Activated CD8-positive, alpha-beta memory T cell treated with anti-CD3 and anti-CD28 coated beads, Interleukin-2, amount 10 ng/mL, durations not matched to agents 7 days and 5 days (primary cell): Measurements from ENCODE around the gene INPP5B. TPM values are rescaled to one million over a fixed set of nuclear protein-coding genes. Genes with fewer than 3 reads are reported as not detected.
"Not testable (repeated sequence)": the region's sequence is repeated elsewhere in the genome, so short reads cannot be mapped to it uniquely, and the experiment has no call there.

Experiments
- ATAC-seq: fragments of 150-1000 bp; cut with Tn5 transposase; one replicate; pipeline ENCODE4 v1.10.0; 2021; ENCODE audit warnings: moderate library complexity
- CTCF ChIA-PET: fragments of 350-600 bp; sonication (Branson Sonifier 250); formaldehyde crosslinking; loops from one replicate; lab custom pipeline; 2021; ENCODE audit warnings: antibody characterized with exemption; lab: Charles Lee
- DNase-seq: peaks from one replicate; pipeline ENCODE4 v3.0.0-alpha.2; 2020
- H3K27ac Mint-ChIP-seq: one replicate; pipeline ENCODE4 v1.8.0; 2021; ENCODE audit warnings: mild to moderate bottlenecking, mixed read lengths
- H3K27me3 Mint-ChIP-seq: one replicate; pipeline ENCODE4 v1.8.0; 2021; ENCODE audit warnings: mixed read lengths
- H3K36me3 Mint-ChIP-seq: one replicate; pipeline ENCODE4 v1.8.0; 2021; ENCODE audit warnings: mild to moderate bottlenecking, mixed read lengths
- H3K4me1 Mint-ChIP-seq: one replicate; pipeline ENCODE4 v1.8.0; 2021; ENCODE audit warnings: mixed read lengths
- H3K4me3 Mint-ChIP-seq: one replicate; pipeline ENCODE4 v1.8.0; 2021; ENCODE audit warnings: mild to moderate bottlenecking, moderate library complexity, mixed read lengths
- H3K9me3 Mint-ChIP-seq: one replicate; pipeline ENCODE4 v1.8.0; 2022; ENCODE audit warnings: low read depth, mixed read lengths
- total RNA-seq, 2 experiments: library from RNA; stranded (reverse); gene quantifications; one replicate each; pipeline ENCODE4 v1.2.3, GENCODE V29; 2021

The INPP5B gene
- total RNA-seq: 10 to 100 TPM; 37.6 to 39.9 TPM

DNA sequence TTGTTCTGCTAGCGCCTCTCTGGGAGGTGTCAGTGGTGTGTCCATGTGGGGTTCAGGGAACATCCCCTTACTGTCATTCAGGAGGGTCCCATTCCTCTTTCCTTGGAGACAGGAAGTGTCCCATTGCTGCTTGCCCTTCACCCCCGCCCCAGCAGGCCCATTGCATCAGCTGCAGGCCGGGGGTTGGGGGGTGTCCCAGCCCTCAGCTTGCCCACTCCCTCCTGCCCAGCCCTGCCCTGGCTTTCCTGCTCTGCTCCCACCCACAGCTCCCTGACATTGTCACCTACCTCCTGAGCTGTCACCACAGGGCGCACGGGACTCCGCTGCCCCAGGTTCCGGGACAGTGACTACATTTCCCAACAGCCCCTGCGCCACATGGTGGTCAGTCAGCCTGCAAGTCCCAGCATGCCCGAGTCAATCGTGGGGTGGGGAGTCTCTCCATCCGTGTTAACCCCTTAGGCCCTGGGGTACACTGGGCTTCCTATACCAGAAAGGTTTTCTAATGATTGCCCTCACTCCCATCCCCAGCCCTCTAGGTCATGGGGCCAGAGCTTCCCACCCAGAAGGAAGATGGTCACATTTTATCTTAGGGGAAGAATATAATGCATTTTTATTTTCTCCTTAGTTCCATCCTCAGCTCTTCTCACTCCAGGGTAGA lies at the start of gene INPP5B:
TSS of gene INPP5B (minus strand) at position 351 of the 658 bp plus-strand sequence. CDS start 745 bp downstream, outside the sequence.
- H3K36me3 Mint-ChIP-seq: peaks cover 6% of the 10 kb centered on the region
- H3K27ac Mint-ChIP-seq: peak within 1 kb of the TSS; percentile 97
- peak; percentile 98 for ATAC-seq
- H3K4me3 Mint-ChIP-seq: peak within 1 kb of the TSS; percentile 89
- CTCF ChIA-PET: interaction anchor here (1.0 kb wide), 1 partner anchor 87 kb away, joined by 3 read pairs; no protein-coding TSS in a partner anchor
- H3K27me3 Mint-ChIP-seq: no peaks in the 10 kb centered on the region
- peaks cover 24% of the 10 kb centered on the region for H3K4me1 Mint-ChIP-seq
- DNase-seq: peak; percentile 92
- H3K9me3 Mint-ChIP-seq: no peaks in the 10 kb centered on the region

DNA sequence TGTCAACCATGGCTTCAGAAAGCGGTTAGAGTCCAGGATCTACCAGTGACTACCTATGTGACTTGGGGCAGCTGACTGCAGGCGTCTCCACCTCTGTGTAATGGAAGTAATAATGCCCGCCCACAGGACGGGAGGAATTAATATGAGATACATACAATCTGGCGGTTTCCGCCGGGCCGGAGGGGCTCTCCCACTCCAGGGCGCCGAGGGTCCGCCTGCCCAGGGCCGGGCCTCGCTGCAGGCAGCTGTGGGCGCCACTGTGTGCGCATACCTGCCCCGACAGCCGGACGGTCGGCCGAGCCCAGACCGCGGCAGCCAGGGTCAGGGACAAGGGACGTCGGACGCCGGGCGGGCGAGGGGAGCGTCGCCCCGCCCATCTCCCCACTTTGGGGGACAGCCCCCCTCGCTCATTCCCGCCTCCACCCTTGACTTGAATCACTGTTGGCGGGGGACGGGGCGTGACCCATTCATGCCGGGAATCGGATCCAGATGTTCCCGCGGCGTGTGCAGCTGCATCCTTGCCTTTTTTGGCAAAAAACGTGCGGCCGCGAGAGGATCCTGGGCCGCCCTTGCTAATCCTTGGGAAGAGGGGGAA lies 49.0 kb upstream of the INPP5B start:
- H3K27me3 Mint-ChIP-seq: no peaks in the 10 kb centered on the region
- H3K36me3 Mint-ChIP-seq: peaks cover 7% of the 10 kb centered on the region
- H3K27ac Mint-ChIP-seq: peak overlapping the region; percentile 54
- H3K9me3 Mint-ChIP-seq: no peaks in the 10 kb centered on the region
- DNase-seq (no peak), ATAC-seq (peak; percentile 62)
- H3K4me1 Mint-ChIP-seq: peaks cover 34% of the 10 kb centered on the region
- CTCF ChIA-PET: interaction anchor here (0.6 to 8.3 kb wide), 2 partner anchors 16 to 78 kb away, joined by 4 to 87 read pairs; partner anchors contain the start of gene UTP11
- peak overlapping the region; percentile 55 for H3K4me3 Mint-ChIP-seq

DNA sequence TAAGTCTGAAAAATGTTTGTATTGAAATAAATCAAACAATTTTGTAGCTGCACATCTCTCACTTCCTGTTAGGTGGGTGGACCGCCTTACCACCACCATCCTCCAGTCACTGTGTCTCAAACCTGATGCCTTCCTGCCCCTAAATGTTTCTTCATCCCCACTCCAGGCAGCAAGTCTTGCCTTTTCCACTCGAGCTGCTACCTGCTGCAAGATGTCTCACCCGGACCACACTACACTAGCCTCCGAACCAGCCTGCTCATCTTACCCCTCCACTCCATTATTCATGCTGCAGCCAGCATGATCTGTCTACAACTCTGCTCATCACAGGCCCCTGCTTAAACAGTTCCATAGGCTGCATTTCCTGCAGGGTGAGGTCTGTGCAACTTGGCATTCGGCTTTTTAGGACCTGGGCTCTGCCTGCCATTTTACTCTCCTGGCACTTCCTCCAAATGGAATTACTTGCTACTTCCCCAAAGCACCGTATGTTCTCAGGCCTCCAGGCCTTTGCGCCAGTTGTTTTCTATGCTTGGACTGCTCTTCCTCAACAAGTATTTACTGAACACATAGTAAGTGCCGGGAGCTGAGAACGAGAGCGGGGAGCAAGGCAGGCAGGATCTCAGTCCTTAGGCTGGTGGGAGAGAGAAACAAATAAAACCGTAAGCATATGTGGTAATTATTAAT lies 48.2 kb upstream of the INPP5B start:
- peaks cover 32% of the 10 kb centered on the region for H3K4me1 Mint-ChIP-seq
- H3K27ac Mint-ChIP-seq: peak overlapping the region; percentile 84
- no peaks in the 10 kb centered on the region for H3K9me3 Mint-ChIP-seq
- H3K27me3 Mint-ChIP-seq: no peaks in the 10 kb centered on the region
- H3K36me3 Mint-ChIP-seq: peaks cover 8% of the 10 kb centered on the region
- no peak for ATAC-seq
- no peak for DNase-seq
- CTCF ChIA-PET: interaction anchor here (1.1 to 8.3 kb wide), 5 partner anchors 8 to 106 kb away, joined by 3 to 87 read pairs (median 4); partner anchors contain the start of gene UTP11
- H3K4me3 Mint-ChIP-seq: peak overlapping the region; percentile 55

DNA sequence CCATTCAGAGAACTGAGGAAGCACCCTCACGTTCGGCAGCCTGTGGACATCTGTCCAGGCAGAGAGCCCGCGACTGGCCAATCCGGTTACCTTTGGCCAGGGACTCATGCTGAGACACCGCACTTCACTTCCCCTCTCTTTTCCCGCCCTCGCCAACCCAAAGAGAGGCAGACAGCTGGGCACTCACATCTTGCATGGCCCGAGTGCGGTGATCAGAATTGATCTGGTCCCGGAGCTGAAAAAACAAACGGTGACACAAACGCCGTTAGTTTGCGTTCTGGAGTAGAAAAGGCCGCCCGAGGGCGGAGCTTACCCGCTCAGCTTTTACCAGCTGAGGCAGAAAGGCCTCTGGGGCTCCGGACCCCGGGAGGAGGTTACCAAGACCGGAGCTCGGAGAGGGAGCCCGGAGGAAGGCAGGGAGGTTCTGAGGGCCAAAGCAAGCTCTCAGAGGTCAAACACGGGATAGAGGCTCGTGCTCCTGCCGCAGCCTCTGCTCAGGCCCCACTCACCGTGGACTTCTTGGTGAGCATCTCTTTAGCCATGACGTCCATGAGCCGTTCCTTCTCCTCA lies 42.6 kb upstream of the INPP5B start:
- no peaks in the 10 kb centered on the region for H3K27me3 Mint-ChIP-seq
- H3K9me3 Mint-ChIP-seq: no peaks in the 10 kb centered on the region
- peaks cover 23% of the 10 kb centered on the region for H3K36me3 Mint-ChIP-seq
- CTCF ChIA-PET: interaction anchor here (0.9 to 8.3 kb wide), 15 partner anchors 10 to 298 kb away, joined by 3 to 87 read pairs (median 4); partner anchors contain the start of genes CDCA8, MTF1, UTP11 and YRDC
- peak overlapping the region; percentile 81 for H3K27ac Mint-ChIP-seq
- DNase-seq (peak; percentile 67), ATAC-seq (peak; percentile 55)
- H3K4me1 Mint-ChIP-seq: peaks cover 22% of the 10 kb centered on the region
- H3K4me3 Mint-ChIP-seq: peak overlapping the region; percentile 86

DNA sequence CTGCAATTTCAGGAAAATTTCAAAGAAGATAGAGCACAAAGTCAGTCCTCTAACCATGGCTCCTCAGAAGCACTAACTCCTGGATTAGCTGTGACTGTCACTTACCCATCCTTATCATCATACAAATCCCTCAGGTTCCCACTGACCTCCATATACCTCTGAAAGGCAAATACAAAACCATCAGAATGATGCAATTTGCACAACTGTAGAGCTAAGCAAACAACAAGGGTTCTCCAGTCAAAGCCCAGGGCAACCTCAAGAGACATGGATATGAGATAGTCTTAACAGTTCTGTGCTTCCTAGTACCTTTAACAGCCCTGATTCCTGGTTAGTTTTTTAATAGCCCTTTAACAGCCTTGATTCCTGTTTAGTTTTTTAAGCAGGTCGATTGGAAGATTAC lies 40.8 kb upstream of the INPP5B start:
- DNase-seq: no peak
- peaks cover 19% of the 10 kb centered on the region for H3K4me1 Mint-ChIP-seq
- no peaks in the 10 kb centered on the region for H3K27me3 Mint-ChIP-seq
- no peak overlapping the region for H3K27ac Mint-ChIP-seq
- peaks cover 30% of the 10 kb centered on the region for H3K36me3 Mint-ChIP-seq
- H3K4me3 Mint-ChIP-seq: no peak overlapping the region
- CTCF ChIA-PET: no interaction called here
- no peak for ATAC-seq
- no peaks in the 10 kb centered on the region for H3K9me3 Mint-ChIP-seq

DNA sequence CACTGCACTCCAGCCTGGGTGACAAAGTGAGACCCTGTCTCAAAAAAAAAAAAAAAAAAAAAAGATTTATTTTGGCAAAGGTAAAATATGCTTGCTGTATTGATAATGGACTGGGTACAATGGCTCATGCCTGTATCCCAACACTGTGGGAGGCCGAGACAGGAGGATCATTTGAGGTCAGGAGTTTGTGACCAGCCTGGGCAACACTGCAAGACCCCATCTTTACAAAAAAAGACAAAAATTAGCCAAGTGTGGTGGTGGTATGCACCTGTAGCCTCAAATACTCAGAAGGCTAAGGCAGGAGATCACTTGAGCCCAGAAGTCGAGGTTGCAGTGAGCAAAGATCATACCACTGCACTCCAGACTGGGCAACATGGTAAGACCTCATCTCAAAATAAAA lies 36.7 kb upstream of the INPP5B start:
- Mint-ChIP-seq H3K4me1 (peaks cover 11% of the 10 kb centered on the region), H3K27ac (no peak overlapping the region), H3K4me3 (no peak overlapping the region), H3K27me3 (no peaks in the 10 kb centered on the region), H3K9me3 (no peaks in the 10 kb centered on the region), H3K36me3 (peaks cover 61% of the 10 kb centered on the region)
- CTCF ChIA-PET: no interaction called here
- ATAC-seq (no peak), DNase-seq (no peak)

DNA sequence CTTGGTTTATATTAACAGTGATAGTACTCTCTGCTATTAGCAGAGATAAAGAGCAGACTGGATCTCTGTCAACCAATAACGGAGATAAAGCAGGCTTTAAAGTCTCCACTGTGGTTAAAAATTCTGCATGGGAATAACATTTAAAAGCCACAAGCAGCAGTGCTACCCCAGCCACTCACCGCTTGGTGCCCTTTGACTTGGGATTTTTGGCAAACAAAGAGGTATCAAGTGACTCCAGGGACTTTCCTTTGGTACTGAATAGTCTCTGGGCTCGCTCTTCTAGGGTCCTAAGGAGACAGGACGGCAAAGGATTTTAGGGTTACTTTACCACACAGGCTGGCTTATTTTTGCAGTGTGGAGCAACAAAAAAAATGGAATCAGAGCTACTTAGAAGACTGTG lies 31.7 kb upstream of the INPP5B start:
- ATAC-seq (no peak), DNase-seq (no peak)
- no peaks in the 10 kb centered on the region for H3K27me3 Mint-ChIP-seq
- peaks cover 66% of the 10 kb centered on the region for H3K36me3 Mint-ChIP-seq
- no peaks in the 10 kb centered on the region for H3K9me3 Mint-ChIP-seq
- H3K4me3 Mint-ChIP-seq: no peak overlapping the region
- CTCF ChIA-PET: interaction anchor here (1.4 kb wide), 1 partner anchor 12 kb away, joined by 5 read pairs; no protein-coding TSS in a partner anchor
- H3K27ac Mint-ChIP-seq: no peak overlapping the region
- peaks cover 1% of the 10 kb centered on the region for H3K4me1 Mint-ChIP-seq

DNA sequence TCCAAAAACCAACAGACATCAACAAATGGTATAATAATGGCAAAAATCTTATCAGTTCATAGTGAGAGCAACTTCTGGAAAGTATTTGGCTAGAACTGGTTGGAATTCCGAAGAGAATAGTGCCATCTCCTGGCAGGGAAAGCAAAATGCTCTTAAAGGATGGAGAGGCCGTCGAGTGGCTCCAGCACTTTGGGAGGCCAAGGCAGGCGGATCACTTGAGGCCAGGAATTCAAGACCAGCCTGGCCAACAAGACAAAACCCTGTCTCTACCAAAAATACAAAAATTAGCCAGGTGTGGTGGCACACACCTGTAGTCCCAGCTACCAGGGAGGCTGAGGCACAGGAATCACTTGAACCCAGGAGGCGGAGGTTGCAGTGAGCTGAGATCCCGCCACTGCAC lies 28.2 kb upstream of the INPP5B start:
- CTCF ChIA-PET: interaction anchor here (1.1 to 1.2 kb wide), 3 partner anchors 14 to 103 kb away, joined by 3 read pairs; partner anchors contain the start of gene SF3A3
- H3K4me3 Mint-ChIP-seq, DNase-seq, H3K9me3 Mint-ChIP-seq, H3K4me1 Mint-ChIP-seq, H3K27me3 Mint-ChIP-seq, ATAC-seq, H3K27ac Mint-ChIP-seq: not testable (repeated sequence)
- peaks cover 69% of the 10 kb centered on the region for H3K36me3 Mint-ChIP-seq

DNA sequence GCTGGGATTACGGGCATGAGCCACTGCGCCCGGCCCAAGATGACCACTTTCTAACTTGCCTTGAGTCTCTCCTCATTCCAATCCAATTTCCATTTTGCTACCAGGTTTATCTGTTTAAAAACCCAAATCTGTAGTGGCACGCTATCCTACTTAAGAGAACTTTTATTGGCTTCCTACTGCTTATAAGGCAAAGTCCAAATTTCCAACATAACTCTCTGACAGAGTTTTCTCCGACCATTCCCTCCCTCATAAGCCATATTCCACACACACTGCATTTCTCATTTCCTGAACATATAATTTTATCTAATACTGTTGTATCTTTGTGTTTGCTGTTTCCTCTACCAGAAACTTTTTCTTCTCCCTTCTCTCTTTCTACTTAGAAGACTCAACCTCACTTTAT lies 27.7 kb upstream of the INPP5B start:
- Mint-ChIP-seq H3K27ac (no peak overlapping the region), H3K4me3 (no peak overlapping the region), H3K4me1 (peaks cover 4% of the 10 kb centered on the region), H3K36me3 (peaks cover 64% of the 10 kb centered on the region), H3K9me3 (no peaks in the 10 kb centered on the region), H3K27me3 (no peaks in the 10 kb centered on the region)
- CTCF ChIA-PET: no interaction called here
- ATAC-seq (no peak), DNase-seq (no peak)

DNA sequence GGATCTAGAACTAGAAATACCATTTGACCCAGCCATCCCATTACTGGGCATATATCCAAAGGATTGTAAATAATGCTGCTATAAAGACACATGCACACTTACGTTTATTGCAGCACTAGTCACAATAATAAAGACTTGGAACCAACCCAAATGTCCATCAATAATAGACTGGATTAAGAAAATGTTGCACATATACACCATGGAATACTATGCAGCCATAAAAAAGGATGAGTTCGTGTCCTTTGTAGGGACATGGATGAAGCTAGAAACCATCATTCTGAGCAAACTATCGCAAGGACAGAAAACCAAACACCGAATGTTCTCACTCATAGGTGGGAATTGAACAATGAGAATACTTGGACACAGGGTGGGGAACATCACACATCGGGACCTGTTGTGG lies 26.8 kb upstream of the INPP5B start:
- CTCF ChIA-PET, H3K9me3 Mint-ChIP-seq, H3K4me1 Mint-ChIP-seq, H3K27me3 Mint-ChIP-seq, H3K27ac Mint-ChIP-seq, H3K4me3 Mint-ChIP-seq, ATAC-seq, DNase-seq: not testable (repeated sequence)
- H3K36me3 Mint-ChIP-seq: peaks cover 65% of the 10 kb centered on the region

DNA sequence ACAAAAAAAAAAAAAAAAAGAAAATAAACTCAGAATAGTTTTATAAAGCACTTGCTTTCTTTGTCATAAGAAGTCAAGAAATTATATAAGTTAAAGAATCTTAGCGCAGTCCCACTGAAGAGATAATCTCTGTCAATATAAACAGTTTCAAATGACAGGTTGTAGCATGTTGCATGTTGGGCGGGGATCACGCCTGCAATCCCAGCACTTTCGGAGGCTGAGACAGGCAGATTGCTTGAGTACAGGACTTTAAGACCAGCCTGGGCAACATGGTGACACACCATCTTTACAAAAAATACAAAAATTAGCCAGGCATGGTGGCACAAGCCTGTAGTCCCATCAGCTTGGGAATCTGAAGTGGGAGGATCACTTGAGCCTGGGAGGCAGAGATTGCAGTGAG lies 18.4 kb upstream of the INPP5B start:
- ATAC-seq: no peak
- no peak for DNase-seq
- Mint-ChIP-seq H3K9me3 (no peaks in the 10 kb centered on the region), H3K27ac (no peak overlapping the region), H3K4me3 (no peak overlapping the region), H3K27me3 (no peaks in the 10 kb centered on the region), H3K36me3 (peaks cover 53% of the 10 kb centered on the region), H3K4me1 (no peaks in the 10 kb centered on the region)
- CTCF ChIA-PET: no interaction called here

DNA sequence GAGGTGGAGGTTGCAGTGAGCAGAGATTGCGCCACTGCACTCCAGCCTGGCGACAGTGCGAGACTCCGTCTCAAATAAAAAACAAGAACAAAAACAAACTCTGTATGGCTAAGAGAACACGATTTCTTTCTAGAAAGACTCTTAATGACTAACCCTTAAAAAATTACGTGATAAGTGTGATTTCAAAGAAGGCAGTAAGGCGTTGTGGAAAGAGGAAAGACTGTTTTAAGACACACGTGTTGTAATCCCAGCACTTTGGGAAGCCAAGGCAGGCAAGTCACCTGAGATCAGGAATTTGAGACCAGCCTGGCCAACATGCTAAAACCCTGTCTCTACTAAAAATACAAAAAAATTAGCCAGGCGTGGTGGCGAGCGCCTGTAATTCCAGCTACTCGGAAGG lies 17.3 kb upstream of the INPP5B start:
- H3K27ac Mint-ChIP-seq, H3K9me3 Mint-ChIP-seq, ATAC-seq, CTCF ChIA-PET, H3K4me1 Mint-ChIP-seq, DNase-seq, H3K27me3 Mint-ChIP-seq, H3K4me3 Mint-ChIP-seq: not testable (repeated sequence)
- peaks cover 54% of the 10 kb centered on the region for H3K36me3 Mint-ChIP-seq

DNA sequence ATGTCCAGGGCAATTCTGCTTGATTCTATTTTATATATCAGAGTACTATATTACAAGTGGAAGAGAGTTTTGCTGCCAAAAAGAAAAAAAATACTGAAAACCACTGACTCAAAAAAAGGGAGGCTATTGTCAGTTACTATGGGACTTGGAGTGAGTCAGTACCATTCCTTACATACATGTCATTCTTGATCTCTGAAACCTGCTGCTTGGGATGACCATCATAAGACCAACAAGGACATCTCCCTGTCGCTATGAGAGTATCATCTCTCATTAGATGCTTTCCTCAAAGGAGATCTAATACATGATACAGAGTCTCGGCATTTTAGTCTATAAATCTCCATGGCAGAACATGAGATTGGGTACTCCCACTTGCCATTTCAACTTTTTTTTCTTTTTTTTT lies 11.8 kb upstream of the INPP5B start:
- DNase-seq: no peak
- Mint-ChIP-seq H3K27ac (no peak overlapping the region), H3K9me3 (no peaks in the 10 kb centered on the region), H3K27me3 (no peaks in the 10 kb centered on the region), H3K4me3 (no peak overlapping the region), H3K36me3 (peaks cover 38% of the 10 kb centered on the region), H3K4me1 (no peaks in the 10 kb centered on the region)
- ATAC-seq: no peak
- CTCF ChIA-PET: no interaction called here
